GM23338 (cell line): ENCODE data around the gene CST11. TPM values are rescaled to one million over a fixed set of nuclear protein-coding genes. Genes with fewer than 3 reads are reported as not detected.

ENCODE experiments used
- ATAC-seq: fragments of 200-7000 bp; cut with Tn5 transposase; 3 replicates; pipeline ENCODE4 v1.9.1; 2020
- DNase-seq: peaks from one replicate; pipeline ENCODE4 v3.0.0-alpha.2; 2015; ENCODE audit warnings: low spot score
- H2AFZ ChIP-seq: fragments of 200-600 bp; sonication (generic); 2 replicates; pipeline ENCODE4 v1.8.0; 2016; ENCODE audit warnings: antibody characterized with exemption, mild to moderate bottlenecking, moderate library complexity
- H3F3A ChIP-seq: fragments of 200-600 bp; sonication (generic); replicated peaks from 2 replicates; pipeline ENCODE4 v1.8.0; 2017; ENCODE audit warnings: antibody characterized with exemption, mixed run types, low read depth
- H3K27ac ChIP-seq: fragments of 200-600 bp; sonication (generic); 2 replicates; pipeline ENCODE4 v1.6.1; 2016; ENCODE audit warnings: low read depth
- H3K27me3 ChIP-seq: fragments of 200-600 bp; sonication (generic); 2 replicates; pipeline ENCODE4 v1.8.0; 2016; ENCODE audit warnings: mild to moderate bottlenecking, mixed run types, moderate library complexity; ENCODE audit not compliant: insufficient read depth
- H3K36me3 ChIP-seq: fragments of 200-600 bp; sonication (generic); 2 replicates; pipeline ENCODE4 v1.8.0; 2016; ENCODE audit warnings: mild to moderate bottlenecking; ENCODE audit not compliant: insufficient read depth
- H3K4me1 ChIP-seq: fragments of 200-600 bp; sonication (generic); 2 replicates; pipeline ENCODE4 v1.8.0; 2016; ENCODE audit warnings: mild to moderate bottlenecking, moderate library complexity; ENCODE audit not compliant: insufficient read depth
- H3K4me2 ChIP-seq: fragments of 200-600 bp; sonication (generic); 2 replicates; pipeline ENCODE4 v1.7.1; 2017; ENCODE audit warnings: mixed run types
- H3K4me3 ChIP-seq: fragments of 200-600 bp; sonication (generic); 2 replicates; pipeline ENCODE4 v1.6.1; 2016; ENCODE audit warnings: mixed run types
- H3K79me2 ChIP-seq: fragments of 200-600 bp; sonication (generic); replicated peaks from 2 replicates; pipeline ENCODE4 v1.8.0; 2017; ENCODE audit warnings: mild to moderate bottlenecking; ENCODE audit not compliant: insufficient read depth
- H3K9me2 ChIP-seq: fragments of 200-600 bp; sonication (generic); 2 replicates; pipeline ENCODE4 v1.8.0; 2017; ENCODE audit not compliant: insufficient read depth
- H4K20me1 ChIP-seq: fragments of 200-600 bp; sonication (generic); replicated peaks from 2 replicates; pipeline ENCODE4 v1.8.0; 2017; ENCODE audit warnings: mild to moderate bottlenecking; ENCODE audit not compliant: insufficient read depth
- H3K27ac Mint-ChIP-seq: 2 replicates; pipeline ENCODE4 v1.8.0; 2020; ENCODE audit warnings: inconsistent platforms, mild to moderate bottlenecking, moderate library complexity, mixed read lengths
- H3K27me3 Mint-ChIP-seq: 3 replicates; pipeline ENCODE4 v1.8.0; 2022; ENCODE audit warnings: low read depth, mild to moderate bottlenecking, moderate library complexity, mixed read lengths, inconsistent platforms; ENCODE audit not compliant: insufficient read depth, poor library complexity
- H3K36me3 Mint-ChIP-seq: 3 replicates; pipeline ENCODE4 v1.8.0; 2021; ENCODE audit warnings: low read depth, mild to moderate bottlenecking, inconsistent platforms, moderate library complexity, mixed read lengths
- H3K4me1 Mint-ChIP-seq: 3 replicates; pipeline ENCODE4 v1.8.0; 2020; ENCODE audit warnings: mild to moderate bottlenecking, inconsistent platforms, mixed read lengths
- H3K4me3 Mint-ChIP-seq: 3 replicates; pipeline ENCODE4 v1.8.0; 2021; ENCODE audit warnings: moderate library complexity, mild to moderate bottlenecking, inconsistent platforms, mixed read lengths
- H3K9me3 Mint-ChIP-seq: 3 replicates; pipeline ENCODE4 v1.8.0; 2020; ENCODE audit warnings: moderate library complexity, mild to moderate bottlenecking, inconsistent platforms, mixed read lengths
- CREB1 ChIP-seq: fragments of 250-450 bp; sonication (Bioruptor Pico); IDR thresholded peaks from 2 replicates; pipeline ENCODE4 v1.5.0; 2020; ENCODE audit warnings: low read depth, mild to moderate bottlenecking, moderate library complexity
- CTCF ChIP-seq, 2 experiments: fragments of 200-600 bp in 1 of 2; sonication (generic) in 1 of 2; conservative IDR thresholded peaks; 2 replicates each; pipeline versions ENCODE4 v1.5.1 to v1.6.1; 2016 to 2017; ENCODE audit warnings: antibody characterized with exemption in 2 of 2, low read depth in 2 of 2, mild to moderate bottlenecking in 2 of 2, moderate library complexity in 1 of 2
- ETS1 ChIP-seq: IDR thresholded peaks from 2 replicates; pipeline ENCODE4 v1.6.1; 2016; ENCODE audit warnings: antibody characterized with exemption
- EZH2 ChIP-seq: fragments of 200-600 bp; sonication (generic); IDR thresholded peaks from one replicate; pipeline ENCODE4 v1.8.0; 2017; ENCODE audit warnings: antibody characterized with exemption, mild to moderate bottlenecking, low read depth; ENCODE audit not compliant: unreplicated experiment
- EZH2phosphoT487 ChIP-seq: fragments of 200-600 bp; sonication (generic); IDR thresholded peaks from one replicate; pipeline ENCODE4 v1.8.1; 2018; ENCODE audit warnings: antibody characterized with exemption; ENCODE audit not compliant: unreplicated experiment
- JUNB ChIP-seq: IDR thresholded peaks from one replicate; pipeline ENCODE4 v1.6.1; 2016; ENCODE audit warnings: antibody characterized with exemption; ENCODE audit not compliant: unreplicated experiment
- NANOG ChIP-seq: IDR thresholded peaks from 2 replicates; pipeline ENCODE4 v1.6.1; 2016; ENCODE audit warnings: antibody characterized with exemption, borderline replicate concordance
- POLR2AphosphoS5 ChIP-seq: IDR thresholded peaks from 2 replicates; pipeline ENCODE4 v1.6.1; 2016; ENCODE audit warnings: antibody characterized with exemption, low read depth
- REST ChIP-seq: IDR thresholded peaks from one replicate; pipeline ENCODE4 v1.6.1; 2018; ENCODE audit warnings: antibody characterized with exemption; ENCODE audit not compliant: unreplicated experiment
- STAT1 ChIP-seq: IDR thresholded peaks from one replicate; pipeline ENCODE4 v1.6.1; 2016; ENCODE audit warnings: antibody characterized with exemption; ENCODE audit not compliant: unreplicated experiment
- ZNF114 ChIP-seq: fragments of 250-450 bp; sonication (Bioruptor Pico); IDR thresholded peaks from 2 replicates; pipeline ENCODE4 v1.5.0; 2020; ENCODE audit warnings: mild to moderate bottlenecking, moderate library complexity
- ZNF331 ChIP-seq: fragments of 250-450 bp; sonication (Bioruptor Pico); IDR thresholded peaks from 2 replicates; pipeline ENCODE4 v1.5.0; 2020; ENCODE audit warnings: low read depth, mild to moderate bottlenecking, moderate library complexity
- ZNF462 ChIP-seq: fragments of 250-450 bp; sonication (Bioruptor Pico); IDR thresholded peaks from 2 replicates; pipeline ENCODE4 v1.5.0; 2020; ENCODE audit warnings: mild to moderate bottlenecking, moderate library complexity
- polyA plus RNA-seq: library from polyadenylated mRNA; unstranded; fragments of >200 nt; fragmentation: Nextera tagmentation; extraction: Ambion mirVana; gene quantifications from 2 replicates; pipeline ENCODE4 v1.2.1, GENCODE V29; 2016
- total RNA-seq: library from RNA; depleted of rRNA; stranded (reverse); fragments of >200 nt; shearing (Covaris generic); gene quantifications from 2 replicates; pipeline ENCODE4 v1.2.3, GENCODE V29; 2014

Gene CST11
- total and polyA plus RNA-seq, 2 experiments from 2014 or later = not detected

- DNase-seq (no peak), ATAC-seq (no peak)
- Histone ChIP-seq H3K36me3 (no peaks in the 10 kb centered on the region), H3F3A (no peaks in the 10 kb centered on the region), H3K4me2 (no peak overlapping the region), H3K79me2 (no peaks in the 10 kb centered on the region), H3K27me3 (no peaks in the 10 kb centered on the region), H3K4me1 (no peaks in the 10 kb centered on the region), H3K9me2 (no peaks in the 10 kb centered on the region), H3K4me3 (no peak overlapping the region), H2AFZ (no peak overlapping the region), H4K20me1 (no peaks in the 10 kb centered on the region), H3K27ac (no peak overlapping the region)
- Mint-ChIP-seq H3K9me3 (no peaks in the 10 kb centered on the region), H3K27me3 (peaks cover 2% of the 10 kb centered on the region), H3K27ac (no peak overlapping the region), H3K4me1 (peaks cover 4% of the 10 kb centered on the region; the same call in 2 of the 3 replicates), H3K4me3 (no peak overlapping the region), H3K36me3 (no peaks in the 10 kb centered on the region)
- TF ChIP-seq EZH2phosphoT487 = no peak
- TF ChIP-seq EZH2 = no peak
- no peak for TF ChIP-seq CTCF (conservative IDR thresholded peaks at IDR 0.05; ENCODE audit: low read depth in 2 of 2)
- TF ChIP-seq POLR2AphosphoS5 = no peak
- TF ChIP-seq NANOG = no peak
- TF ChIP-seq ZNF114 = no peak
- no peak for TF ChIP-seq REST
- TF ChIP-seq JUNB = no peak
- TF ChIP-seq ZNF331 = no peak
- no peak for TF ChIP-seq CREB1 (CRISPR knock-in tag)
- no peak for TF ChIP-seq ETS1
- TF ChIP-seq ZNF462 (CRISPR knock-in tag) = no peak
- no peak for TF ChIP-seq STAT1
Observed at GRCh38 chr20:23444859-23445258, 7.8 kb downstream of the CST11 start.
